ENCODE data around the gene CCDC148.
"Not testable (repeated sequence)": the region's sequence is repeated elsewhere in the genome, so short reads cannot be mapped to it uniquely, and the experiment has no call there.

Gene CCDC148

DNA sequence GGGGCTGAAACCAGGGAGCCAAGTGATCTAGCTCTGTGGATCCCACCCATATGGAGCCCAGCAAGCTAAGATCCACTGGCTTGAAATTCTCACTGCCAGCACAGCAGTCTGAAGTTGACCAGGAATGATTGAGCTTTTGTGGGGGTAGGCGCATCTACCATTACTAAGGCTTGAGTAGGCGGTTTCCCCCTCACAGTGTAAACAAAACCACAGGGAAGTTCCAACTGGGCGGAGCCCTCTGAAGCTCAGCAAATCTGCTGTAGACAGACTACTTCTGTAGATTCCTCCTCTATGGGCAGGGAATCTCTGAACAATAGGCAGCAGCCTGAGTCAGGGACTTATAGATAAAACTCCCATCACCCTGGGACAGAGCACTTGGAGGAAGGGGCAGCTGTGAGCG lies 96.7 kb downstream of the CCDC148 start:
- H3K4me1 ChIP-seq = peaks cover 0 to 11% (median 0%) of the 10 kb centered on the region in 10 experiments; a peak in 5 of 20 replicates
- no peak overlapping the region for H3K9ac ChIP-seq
- no peaks in the 10 kb centered on the region for H3K27me3 ChIP-seq
- no peaks in the 10 kb centered on the region for H4K20me1 ChIP-seq
- no peak for TF ChIP-seq Cebpa-rat (IDR thresholded peaks at IDR 0.05)
- no peaks in the 10 kb centered on the region; a peak in 1 of 22 replicates for H3K9me3 ChIP-seq (replicated peaks in 1 of 11)
- peak overlapping the region in 3 of 11 experiments; percentile 29 to 42 (median 34); a peak in 6 of 22 replicates for H3K4me2 ChIP-seq
- no peaks in the 10 kb centered on the region for H3K36me3 ChIP-seq
- no peak overlapping the region for H3K4me3 ChIP-seq
- peak overlapping the region in 1 of 11 experiments; percentile 27; a peak in 1 of 22 replicates for H3K27ac ChIP-seq

DNA sequence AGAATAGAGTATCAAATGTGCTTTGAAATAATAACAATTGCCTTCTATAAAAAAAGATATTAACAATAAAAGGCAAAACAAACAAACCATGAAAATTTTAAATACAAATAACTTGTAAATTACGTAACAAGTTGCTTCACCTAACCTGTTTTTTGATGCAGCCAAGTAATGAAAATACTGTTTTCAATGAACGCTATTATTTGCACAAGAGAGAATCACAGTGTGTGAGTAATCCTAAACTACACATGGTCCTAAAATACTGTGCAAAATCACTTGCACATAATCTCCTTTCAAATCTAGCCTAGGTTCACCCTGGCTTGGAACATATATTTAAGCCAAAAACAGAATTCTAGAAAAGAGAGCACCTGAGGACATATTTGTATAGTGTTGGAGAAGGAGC lies 98.9 kb downstream of the CCDC148 start:
- H4K20me1 ChIP-seq = no peaks in the 10 kb centered on the region
- no peaks in the 10 kb centered on the region for H3K27me3 ChIP-seq
- H3K4me2 ChIP-seq = no peak overlapping the region
- peaks cover 0 to 11% (median 0%) of the 10 kb centered on the region in 10 experiments; a peak in 5 of 20 replicates for H3K4me1 ChIP-seq
- no peak overlapping the region for H3K9ac ChIP-seq
- no peak for TF ChIP-seq Cebpa-rat (IDR thresholded peaks at IDR 0.05)
- no peaks in the 10 kb centered on the region for H3K36me3 ChIP-seq
- no peak overlapping the region for H3K4me3 ChIP-seq
- H3K9me3 ChIP-seq (replicated peaks in 1 of 11) = no peaks in the 10 kb centered on the region; a peak in 1 of 22 replicates
- no peak overlapping the region for H3K27ac ChIP-seq

DNA sequence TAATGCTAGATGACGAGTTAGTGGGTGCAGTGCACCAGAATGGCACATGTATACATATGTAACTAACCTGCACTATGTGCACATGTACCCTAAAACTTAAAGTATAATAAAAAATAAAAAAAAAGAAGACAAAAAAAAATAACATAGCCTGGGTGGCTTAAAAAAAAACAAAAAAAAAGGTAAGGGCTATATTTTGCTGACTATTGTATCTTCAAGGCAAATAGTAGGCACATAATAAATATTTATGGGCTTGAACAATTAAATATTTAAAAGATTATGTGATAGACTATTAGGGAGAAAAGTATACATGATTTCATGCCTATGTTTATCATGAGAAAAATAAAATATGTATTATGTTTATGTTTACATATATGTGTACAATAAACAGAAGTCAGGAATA lies 99.4 kb downstream of the CCDC148 start:
- Histone ChIP-seq H4K20me1 (no peaks in the 10 kb centered on the region), H3K27me3 (no peaks in the 10 kb centered on the region), H3K27ac (no peak overlapping the region), H3K4me3 (no peak overlapping the region), H3K4me2 (no peak overlapping the region), H3K36me3 (no peaks in the 10 kb centered on the region), H3K9ac (no peak overlapping the region), H3K9me3 (replicated peaks in 1 of 11) (no peaks in the 10 kb centered on the region; a peak in 1 of 22 replicates), H3K4me1 (peaks cover 0 to 11% (median 0%) of the 10 kb centered on the region in 10 experiments; a peak in 5 of 20 replicates)
- no peak for TF ChIP-seq Cebpa-rat (IDR thresholded peaks at IDR 0.05)

DNA sequence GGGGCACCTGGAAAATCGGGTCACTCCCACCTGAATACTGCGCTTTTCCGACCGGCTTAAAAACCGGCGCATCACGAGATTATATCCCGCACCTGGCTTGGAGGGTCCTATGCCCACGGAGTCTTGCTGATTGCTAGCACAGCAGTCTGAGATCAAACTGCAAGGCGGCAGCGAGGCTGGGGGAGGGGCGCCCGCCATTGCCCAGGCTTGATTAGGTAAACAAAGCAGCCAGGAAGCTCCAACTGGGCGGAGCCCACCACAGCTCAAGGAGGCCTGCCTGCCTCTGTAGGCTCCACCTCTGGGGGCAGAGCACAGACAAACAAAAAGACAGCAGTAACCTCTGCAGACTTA lies 105.1 kb downstream of the CCDC148 start:
- H3K9ac ChIP-seq; H3K4me2 ChIP-seq; H3K27ac ChIP-seq; H4K20me1 ChIP-seq; H3K9me3 ChIP-seq (replicated peaks in 1 of 11); H3K4me1 ChIP-seq; H3K36me3 ChIP-seq; H3K27me3 ChIP-seq; H3K4me3 ChIP-seq: not testable (repeated sequence)

DNA sequence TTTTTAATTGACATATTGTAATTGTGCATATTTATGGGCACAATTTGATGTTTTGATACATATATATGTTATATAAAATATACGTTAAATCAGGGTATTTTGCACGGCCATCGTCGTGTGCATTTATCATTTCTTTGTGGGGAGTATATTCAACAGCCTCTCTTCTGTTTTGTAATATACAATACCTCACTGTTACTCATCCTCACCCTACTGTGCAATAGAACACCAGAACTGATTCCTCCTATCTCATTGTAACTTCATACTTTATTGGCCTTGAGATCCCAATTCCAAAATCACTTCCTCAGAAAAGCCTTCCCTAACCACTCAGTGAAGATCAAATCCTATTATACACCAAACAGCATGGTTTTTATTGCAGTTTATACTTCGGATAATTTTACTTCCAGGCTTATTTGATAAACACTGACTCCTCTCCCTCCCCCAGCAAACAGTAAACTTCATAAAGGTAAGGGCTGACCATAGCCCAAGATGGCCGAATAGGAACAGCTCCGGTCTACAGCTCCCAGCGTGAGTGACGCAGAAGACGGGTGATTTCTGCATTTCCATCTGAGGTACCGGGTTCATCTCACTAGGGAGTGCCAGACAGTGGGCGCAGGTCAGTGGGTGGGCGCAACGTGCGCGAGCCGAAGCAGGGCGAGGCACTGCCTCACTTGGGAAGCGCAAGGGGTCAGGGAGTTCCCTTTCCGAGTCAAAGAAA lies 105.6 kb downstream of the CCDC148 start:
- not testable (repeated sequence) for H3K4me2 ChIP-seq; H3K4me1 ChIP-seq; H3K27me3 ChIP-seq; H3K4me3 ChIP-seq; H3K36me3 ChIP-seq; H3K27ac ChIP-seq; H3K9ac ChIP-seq; H3K9me3 ChIP-seq (replicated peaks in 1 of 11); H4K20me1 ChIP-seq

DNA sequence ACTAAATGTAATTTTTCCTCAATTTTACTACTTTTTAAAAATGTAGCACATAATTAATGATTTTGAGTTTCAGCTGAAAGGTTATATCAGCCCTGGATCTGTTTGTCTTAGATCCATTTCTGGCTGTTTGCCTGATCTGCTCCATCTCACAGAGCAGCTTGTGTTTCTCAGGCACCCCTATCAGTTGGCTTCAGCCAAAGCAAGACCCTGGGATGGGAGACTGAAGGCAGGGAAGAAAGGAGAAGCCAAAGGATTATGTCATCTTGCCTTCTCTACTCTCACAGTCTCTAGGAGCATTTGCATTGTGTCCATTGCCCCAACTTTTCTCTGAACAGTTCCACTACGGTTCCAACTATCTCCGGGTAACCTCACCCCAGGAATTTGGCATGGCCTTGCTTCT lies 110.5 kb downstream of the CCDC148 start:
- no peaks in the 10 kb centered on the region for H3K36me3 ChIP-seq
- H3K9ac ChIP-seq = no peak overlapping the region
- H4K20me1 ChIP-seq = no peaks in the 10 kb centered on the region
- no peak overlapping the region for H3K4me3 ChIP-seq
- no peaks in the 10 kb centered on the region for H3K27me3 ChIP-seq
- no peaks in the 10 kb centered on the region for H3K4me1 ChIP-seq
- no peak for TF ChIP-seq Cebpa-rat (IDR thresholded peaks at IDR 0.05)
- no peak overlapping the region for H3K4me2 ChIP-seq
- no peak overlapping the region for H3K27ac ChIP-seq
- no peaks in the 10 kb centered on the region for H3K9me3 ChIP-seq (replicated peaks in 1 of 11)

DNA sequence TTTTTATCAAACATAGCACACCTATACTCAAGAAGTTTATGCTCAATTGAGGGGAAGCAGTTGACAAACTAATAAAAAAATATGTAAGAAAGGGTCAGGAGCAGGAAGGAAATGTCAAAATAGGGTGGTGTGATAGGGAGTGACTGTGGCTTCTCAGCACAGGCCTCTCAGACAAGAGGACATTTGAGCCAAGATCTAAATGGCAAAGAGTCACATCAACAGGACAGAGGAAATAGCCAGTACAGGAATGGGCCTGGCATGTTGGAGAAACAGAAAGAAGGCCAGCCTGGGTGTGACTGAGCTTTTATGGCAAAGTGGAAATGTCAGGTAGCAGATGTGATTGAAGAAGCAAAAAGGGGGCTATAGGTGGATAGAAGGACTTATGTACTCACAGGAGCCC lies 117.0 kb downstream of the CCDC148 start:
- H4K20me1 ChIP-seq = no peaks in the 10 kb centered on the region
- no peak for TF ChIP-seq Cebpa-rat (IDR thresholded peaks at IDR 0.05)
- H3K27ac ChIP-seq = no peak overlapping the region
- H3K27me3 ChIP-seq = no peaks in the 10 kb centered on the region
- H3K4me3 ChIP-seq = no peak overlapping the region
- H3K9me3 ChIP-seq (replicated peaks in 1 of 11) = peaks cover 0 to 12% (median 4%) of the 10 kb centered on the region in 11 experiments; a peak in 7 of 22 replicates
- H3K4me1 ChIP-seq = no peaks in the 10 kb centered on the region
- no peak overlapping the region for H3K9ac ChIP-seq
- H3K4me2 ChIP-seq = no peak overlapping the region
- no peaks in the 10 kb centered on the region for H3K36me3 ChIP-seq

DNA sequence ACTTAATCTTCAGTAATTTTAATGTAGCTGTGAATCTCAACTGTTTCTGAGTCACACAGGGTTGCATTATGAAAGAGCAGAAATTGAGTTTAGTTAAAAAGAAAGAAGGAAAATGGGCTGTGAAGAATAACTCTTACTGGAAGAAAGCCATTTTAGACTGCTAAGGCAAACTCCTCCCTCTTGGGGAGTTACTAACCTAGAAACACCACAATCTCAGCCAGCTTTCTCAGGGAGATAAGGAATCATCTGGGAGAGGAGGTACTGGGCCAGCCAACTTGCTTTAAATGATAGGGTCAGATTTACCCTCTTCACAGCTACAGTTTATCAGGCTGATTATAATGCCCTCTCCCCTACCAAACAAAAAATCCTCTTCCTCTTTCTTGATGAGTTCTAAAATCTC lies 119.5 kb downstream of the CCDC148 start:
- Histone ChIP-seq H3K27me3 (no peaks in the 10 kb centered on the region), H3K9me3 (replicated peaks in 1 of 11) (peaks cover 0 to 16% (median 7%) of the 10 kb centered on the region in 11 experiments; a peak in 10 of 22 replicates), H3K4me1 (no peaks in the 10 kb centered on the region), H3K27ac (no peak overlapping the region), H3K9ac (no peak overlapping the region), H3K4me3 (no peak overlapping the region), H3K4me2 (no peak overlapping the region), H4K20me1 (no peaks in the 10 kb centered on the region), H3K36me3 (no peaks in the 10 kb centered on the region)
- TF ChIP-seq Cebpa-rat (IDR thresholded peaks at IDR 0.05) = no peak

DNA sequence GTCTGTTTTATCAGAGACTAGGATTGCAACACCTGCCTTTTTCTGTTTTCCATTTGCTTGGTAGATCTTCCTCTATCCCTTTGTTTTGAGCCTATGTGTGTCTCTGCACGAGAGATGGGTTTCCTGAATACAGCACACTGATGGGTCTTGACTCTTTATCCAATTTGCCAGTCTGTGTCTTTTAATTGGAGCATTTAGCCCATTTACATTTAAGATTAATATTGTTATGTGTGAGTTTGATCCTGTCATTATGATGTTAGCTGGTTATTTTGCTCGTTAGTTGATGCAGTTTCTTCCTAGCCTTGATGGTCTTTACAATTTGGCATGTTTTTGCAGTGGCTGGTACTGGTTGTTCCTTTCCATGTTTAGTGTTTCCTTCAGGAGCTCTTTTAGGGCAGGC lies 124.8 kb downstream of the CCDC148 start:
- not testable (repeated sequence) for H3K4me2 ChIP-seq, H4K20me1 ChIP-seq, H3K27me3 ChIP-seq, H3K36me3 ChIP-seq, H3K9ac ChIP-seq, H3K27ac ChIP-seq, H3K4me1 ChIP-seq, H3K4me3 ChIP-seq
- H3K9me3 ChIP-seq (replicated peaks in 1 of 11) = peaks cover 7 to 20% (median 13%) of the 10 kb centered on the region in 11 experiments; a peak in 16 of 22 replicates

DNA sequence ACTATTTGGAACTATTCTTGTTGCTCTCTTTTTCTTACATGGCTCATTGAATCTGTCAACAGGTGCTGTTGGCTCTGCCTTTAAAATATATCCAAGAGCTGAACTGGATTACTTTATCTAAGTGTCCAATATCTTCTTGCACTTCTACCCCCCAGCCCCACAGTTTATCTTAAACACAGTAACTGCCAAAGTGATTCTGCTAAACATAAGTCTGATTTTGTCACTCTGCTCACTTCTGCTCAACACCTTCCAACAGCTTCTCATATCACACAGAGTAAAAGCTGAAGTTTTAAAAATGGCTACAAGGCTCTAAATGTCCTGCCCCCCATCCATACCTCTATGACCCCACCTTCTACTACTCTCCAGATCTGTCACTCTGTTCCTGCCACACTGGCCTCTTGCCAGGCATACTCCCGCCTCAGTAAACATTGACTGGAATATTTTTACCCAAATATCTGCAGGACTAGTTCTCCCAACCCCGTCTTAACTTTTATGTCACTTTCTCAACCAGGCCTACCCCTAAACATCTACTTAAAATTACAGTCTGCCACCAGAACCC lies 130.7 kb downstream of the CCDC148 start:
- no peak overlapping the region for H3K4me2 ChIP-seq
- H3K4me1 ChIP-seq = no peaks in the 10 kb centered on the region
- peaks cover 0 to 12% (median 6%) of the 10 kb centered on the region in 11 experiments; a peak in 12 of 22 replicates for H3K9me3 ChIP-seq (replicated peaks in 1 of 11)
- H3K4me3 ChIP-seq = no peak overlapping the region
- no peaks in the 10 kb centered on the region for H4K20me1 ChIP-seq
- no peak for TF ChIP-seq Cebpa-rat (IDR thresholded peaks at IDR 0.05)
- H3K27ac ChIP-seq = no peak overlapping the region
- H3K27me3 ChIP-seq = no peaks in the 10 kb centered on the region
- no peak overlapping the region for H3K9ac ChIP-seq
- H3K36me3 ChIP-seq = no peaks in the 10 kb centered on the region

All from BLaER1 treated with 17β-estradiol and CSF1 and Interleukin-3, amounts not matched to agents 10 nM and 100 nM (cell line).